ENCODE data around the gene SLC24A3. TPM values are rescaled to one million over a fixed set of nuclear protein-coding genes. Genes with fewer than 3 reads are reported as not detected.

SLC24A3 gene
- total RNA-seq, 1 experiment from 2014 or later: 0.04 TPM

DNA sequence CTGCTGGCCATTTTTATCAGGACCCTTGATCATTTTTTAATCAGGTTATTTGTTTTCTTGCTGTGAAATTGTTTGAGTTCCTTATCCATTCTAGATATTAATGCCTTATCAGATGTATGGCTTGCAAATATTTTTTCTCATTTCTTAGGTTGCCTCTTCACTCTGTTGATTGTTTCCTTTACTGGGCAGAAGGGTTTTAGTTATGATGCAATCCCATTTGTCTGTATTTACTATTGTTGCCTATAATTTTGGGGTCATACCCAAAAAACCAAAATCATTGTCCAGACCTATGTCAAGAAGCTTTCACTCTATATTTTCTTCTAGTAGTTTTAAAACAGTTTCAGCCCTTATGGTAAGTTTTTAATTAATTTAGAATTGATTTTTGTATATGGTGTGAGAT lies 172.5 kb downstream of the SLC24A3 start:
- no peak for DNase-seq (ENCODE audit: low spot score)

DNA sequence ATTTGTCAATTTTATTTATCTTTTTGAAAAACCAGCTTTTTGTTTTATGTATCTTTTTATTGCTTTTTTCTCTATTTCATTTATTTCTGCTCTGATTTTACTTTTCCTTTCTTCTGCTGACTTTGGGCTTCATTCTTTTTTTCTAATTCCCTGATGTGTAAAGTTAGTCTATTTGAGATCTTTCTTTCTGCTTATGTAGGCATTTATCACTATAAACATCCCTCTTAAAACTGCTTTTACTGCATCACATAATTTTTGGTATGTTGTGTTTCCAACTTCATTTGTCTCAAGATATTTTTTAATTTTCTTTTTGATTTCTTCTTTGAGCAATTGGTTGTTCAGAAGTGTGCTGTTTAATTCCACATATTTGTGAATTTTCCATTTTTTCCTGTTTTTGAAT lies 174.8 kb downstream of the SLC24A3 start:
- no peak for DNase-seq (ENCODE audit: low spot score)

DNA sequence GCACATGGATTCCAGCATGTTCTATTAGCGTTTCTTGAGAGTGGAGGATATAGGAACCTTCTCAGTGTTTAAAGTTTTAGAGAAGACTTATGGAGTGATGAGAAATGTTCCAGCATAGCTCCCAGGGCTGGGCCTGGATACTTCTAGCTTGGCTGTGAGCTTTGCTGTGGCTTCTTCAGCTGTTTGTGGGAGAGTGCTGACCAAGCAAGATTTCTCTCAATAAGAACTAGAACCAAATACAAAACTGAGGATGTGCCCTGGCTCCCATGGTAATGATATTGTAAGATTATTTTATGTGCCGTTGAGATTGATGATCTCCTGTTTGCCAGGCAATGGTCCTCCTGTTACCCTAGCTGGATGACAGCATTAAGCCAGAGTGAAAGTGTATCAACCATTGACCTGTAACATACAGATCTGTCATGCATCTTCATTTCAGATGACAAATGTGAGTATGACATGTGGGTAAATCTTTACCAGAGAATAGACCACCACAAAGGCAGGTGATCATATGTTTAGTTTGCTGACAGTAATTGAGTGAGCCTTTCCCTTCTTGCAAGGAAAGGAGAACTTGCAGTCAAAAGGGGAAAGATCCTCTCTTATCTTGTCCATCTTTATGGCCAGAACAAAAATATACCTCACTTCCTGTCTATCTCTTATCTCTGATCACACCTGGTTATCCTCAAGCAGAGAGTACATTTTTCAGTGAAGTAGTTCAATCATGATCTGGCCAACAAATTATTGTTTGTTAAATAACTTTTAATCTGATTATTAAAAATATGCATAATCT lies 180.1 kb downstream of the SLC24A3 start:
- no peak for DNase-seq (ENCODE audit: low spot score)

DNA sequence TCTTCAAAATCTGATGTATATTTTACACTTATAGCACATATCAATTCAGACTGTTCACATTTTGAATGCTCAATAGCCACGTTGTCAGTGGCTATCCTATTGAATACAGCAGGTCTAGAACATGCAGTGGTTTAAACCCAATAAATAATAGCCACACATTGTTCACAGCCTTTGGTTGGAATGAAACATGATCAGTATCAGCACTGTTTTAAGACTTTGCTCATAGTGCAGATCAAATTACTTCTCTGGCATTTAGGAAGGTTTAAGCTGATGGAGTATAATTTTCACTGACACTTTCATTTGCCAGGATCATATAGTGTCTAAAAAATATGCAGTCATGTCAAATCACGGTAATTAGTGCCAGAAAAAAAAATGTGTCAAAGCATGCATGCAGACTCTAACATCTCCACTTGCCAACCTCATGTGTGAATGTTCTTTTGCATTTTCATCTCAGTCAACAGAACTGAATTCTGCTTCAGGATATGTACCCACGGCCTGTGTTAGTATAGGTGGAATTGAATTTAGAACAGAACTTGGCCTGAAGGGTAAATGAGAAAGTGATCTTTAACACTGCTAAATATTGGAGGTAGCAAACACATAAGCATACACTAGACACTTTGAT lies 184.1 kb downstream of the SLC24A3 start:
- DNase-seq (ENCODE audit: low spot score): no peak

DNA sequence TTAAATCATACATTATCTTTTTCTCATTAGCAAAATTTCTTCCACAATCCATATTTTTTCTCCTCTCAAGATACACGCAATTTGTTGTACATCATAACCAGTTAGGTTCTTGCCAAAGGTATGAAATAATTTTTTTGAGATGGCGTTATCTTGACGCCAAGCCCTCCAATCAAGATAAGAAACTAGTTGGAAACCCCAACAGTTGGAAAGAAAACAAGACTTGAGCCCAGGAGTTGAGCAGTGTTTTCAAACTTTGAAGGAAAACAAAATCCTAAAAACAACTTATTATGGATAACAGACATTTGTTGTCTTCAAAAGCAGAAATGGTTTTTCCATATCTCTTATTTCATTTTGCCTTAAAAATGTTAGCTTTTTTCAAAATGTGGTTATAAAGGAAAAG lies 184.8 kb downstream of the SLC24A3 start:
- DNase-seq (ENCODE audit: low spot score): no peak

DNA sequence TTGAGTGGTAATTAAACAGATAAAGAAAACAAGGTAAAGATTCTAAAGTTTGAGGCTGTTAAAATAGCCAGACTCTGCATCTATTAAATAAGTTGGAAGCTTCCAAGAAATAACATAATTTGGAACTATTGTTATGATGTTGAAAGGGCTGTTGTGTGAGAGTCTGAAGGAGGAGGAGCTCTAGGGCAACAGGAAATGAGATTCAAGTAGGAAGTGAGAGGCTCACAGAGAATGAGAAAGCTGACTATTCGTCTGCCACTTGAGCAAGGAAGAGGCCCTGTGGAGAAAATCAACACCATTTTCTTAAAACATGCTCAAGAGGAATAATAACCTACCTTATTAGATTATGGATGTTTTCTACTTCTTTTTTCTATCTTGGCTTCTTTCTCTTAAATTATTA lies 185.2 kb downstream of the SLC24A3 start:
- no peak for DNase-seq (ENCODE audit: low spot score)

DNA sequence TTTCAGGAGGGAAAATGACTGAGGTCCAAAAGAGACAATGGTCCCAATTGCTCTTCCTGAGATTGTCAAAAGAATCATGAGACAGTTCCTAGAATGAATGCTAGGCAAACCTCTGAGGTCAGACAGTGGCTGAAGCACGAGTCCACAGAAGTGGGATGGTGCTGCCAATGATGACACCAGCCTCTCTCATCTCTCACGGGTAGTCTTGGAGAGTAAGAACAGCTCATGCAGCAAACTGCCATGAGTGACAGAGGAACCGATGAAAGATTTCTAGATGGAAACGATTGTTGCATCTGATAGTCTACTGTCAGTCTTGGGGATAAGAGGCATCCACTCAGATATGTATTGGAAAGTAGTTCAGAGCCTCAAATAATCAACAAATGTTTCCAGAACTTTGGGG lies 188.7 kb downstream of the SLC24A3 start:
- no peak for DNase-seq (ENCODE audit: low spot score)

DNA sequence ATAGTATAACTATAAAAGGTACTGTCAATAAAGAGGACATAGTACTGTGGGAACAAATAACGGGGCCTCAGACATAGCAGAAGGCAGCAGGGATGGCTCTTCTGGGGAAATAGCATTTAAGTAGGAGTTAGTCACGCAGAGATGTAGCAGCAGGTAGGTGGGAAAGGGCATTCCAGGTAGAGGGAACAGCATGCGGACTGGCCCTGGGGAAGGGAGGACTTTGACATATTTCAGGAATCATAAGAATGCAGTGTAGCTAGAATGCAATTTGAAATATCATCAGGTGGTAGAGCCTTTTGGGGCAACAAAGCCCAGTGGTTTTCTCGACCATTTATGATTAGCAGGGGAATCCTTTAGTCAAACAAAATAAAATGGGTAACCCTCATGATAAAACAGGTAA lies 191.1 kb downstream of the SLC24A3 start:
- no peak for DNase-seq (ENCODE audit: low spot score)

DNA sequence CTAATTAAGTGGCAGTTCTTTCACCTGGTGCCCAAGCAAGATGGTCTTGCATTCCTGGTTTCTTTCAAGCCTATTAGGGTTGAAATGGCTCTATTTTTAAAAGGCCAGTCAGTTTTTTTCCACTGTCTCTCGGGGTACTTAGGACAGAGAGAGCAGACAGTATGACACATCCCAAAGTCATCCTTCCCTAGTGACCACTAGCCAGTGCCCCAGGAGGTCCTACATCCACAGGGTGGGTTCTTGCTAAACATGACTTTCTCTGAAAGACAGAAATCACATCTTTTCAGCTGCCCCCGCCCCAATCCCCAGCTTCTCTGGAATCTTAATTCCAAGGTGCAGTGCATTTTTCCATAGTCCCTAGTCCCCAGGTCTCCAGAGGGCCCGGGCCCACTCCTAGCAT lies 192.4 kb downstream of the SLC24A3 start:
- DNase-seq (ENCODE audit: low spot score): no peak

DNA sequence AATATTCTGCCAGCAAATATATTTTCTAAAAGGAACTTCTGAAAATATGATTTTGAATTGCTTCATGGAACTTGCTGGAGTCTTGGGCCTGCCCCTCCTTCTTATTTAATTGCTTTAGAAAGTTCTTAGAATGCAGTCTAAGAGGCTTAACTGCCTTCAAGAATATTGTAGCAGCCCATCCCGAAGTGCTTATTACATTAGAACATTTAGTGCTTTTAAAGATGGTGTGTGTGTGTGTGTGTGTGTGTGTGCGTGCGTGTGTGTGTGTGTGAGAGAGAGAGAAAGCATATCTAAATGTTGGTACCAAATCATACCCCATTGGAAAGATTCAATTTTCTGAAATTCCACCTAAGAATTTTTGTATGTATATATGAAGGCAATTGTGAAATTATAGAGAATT lies 193.5 kb downstream of the SLC24A3 start:
- DNase-seq (ENCODE audit: low spot score): no peak

DNA sequence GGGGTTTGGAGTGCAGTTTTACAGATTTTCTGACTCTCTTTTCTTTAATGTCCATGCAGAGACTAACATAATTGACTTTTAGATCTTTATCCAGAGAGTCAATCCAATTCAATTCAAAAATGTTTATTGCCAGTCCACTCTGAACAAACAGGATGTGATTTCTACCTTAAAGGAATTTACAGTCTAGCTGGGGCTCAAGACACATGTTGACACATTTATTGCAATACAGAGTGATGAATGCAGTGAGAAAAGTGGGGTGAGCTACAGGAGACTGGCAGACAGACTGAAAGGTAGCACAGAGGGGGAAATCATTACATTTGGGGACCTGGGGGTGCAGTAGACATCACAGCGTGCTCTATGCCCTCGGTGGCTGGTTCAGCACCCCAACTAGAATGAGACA lies 193.9 kb downstream of the SLC24A3 start:
- DNase-seq (ENCODE audit: low spot score): no peak

DNA sequence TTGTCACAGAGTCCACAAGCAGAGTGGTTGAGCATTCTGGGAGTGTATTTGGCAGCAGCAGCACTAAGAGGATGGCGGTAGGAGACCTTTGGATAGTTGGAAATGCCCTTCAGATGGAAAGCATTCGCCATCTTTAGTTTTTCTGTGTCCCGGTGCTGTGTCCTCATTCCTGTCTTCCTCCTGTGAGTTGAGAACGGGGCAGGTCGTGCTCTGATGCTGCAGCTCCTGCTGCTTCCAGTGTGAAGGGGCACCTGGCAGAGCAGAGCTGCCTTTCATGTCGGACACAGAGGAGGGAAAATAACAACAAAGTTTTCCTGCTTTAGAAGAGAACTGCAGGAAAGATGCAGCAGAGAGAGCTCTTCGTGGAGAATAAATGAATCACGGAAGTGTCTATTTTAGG lies 194.8 kb downstream of the SLC24A3 start:
- DNase-seq (ENCODE audit: low spot score): no peak

DNA sequence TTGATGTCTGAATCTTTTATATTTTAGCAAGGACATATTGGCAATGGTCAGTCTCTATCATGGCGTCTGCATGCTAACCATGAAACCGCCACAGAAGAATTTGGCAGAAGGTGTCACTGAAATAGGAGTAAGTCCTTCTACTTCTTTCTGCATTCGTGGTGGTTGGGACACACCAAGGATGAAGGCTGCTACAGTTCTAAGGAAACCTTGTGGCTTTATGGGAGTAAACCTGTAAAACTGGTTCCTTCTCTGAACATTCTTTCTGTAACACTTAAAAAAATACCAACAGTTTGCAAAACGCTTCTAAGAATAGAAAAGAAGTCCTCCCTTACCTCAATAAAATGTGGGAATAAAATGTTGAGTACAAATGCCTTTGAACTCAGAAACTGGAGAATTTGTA lies 195.3 kb downstream of the SLC24A3 start:
- DNase-seq (ENCODE audit: low spot score): no peak

DNA sequence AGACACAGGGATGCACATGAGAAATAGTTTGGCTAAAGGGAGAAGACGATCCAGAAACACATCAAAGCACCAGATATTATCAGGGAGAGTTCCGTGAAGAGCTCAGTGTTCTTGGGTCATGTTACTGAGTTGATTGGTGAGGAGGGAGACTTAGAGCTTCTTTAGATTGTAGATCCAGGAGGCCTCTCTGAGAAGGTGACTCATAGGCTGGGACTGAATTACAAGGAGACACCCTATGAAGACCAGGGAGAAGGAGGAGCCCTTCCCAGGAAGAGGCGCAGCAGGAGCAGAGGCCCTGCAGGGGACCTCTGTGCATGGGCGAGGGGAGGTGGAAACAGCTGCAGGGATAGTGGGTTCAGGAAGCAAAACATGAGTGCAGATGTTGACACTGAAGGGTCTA lies 196.5 kb downstream of the SLC24A3 start:
- DNase-seq (ENCODE audit: low spot score): no peak

DNA sequence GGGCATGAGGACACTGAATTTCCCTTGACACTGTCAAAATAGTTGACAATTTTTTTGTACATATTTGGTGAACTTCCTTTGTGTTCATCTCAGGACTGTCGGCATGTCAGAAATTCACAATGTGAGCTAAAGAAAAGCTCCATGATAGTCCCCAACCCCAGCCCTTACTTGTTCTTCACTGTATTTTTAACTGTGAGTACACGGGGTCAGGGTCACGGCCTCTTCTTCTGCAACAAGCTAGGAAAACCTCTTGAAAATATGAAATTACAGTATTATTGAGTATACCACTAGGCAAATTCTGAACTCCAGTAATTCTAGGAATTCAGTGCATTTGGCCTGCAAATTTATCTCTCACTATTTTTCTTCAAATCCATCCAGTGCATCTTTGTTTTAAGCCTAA lies 199.4 kb downstream of the SLC24A3 start:
- DNase-seq (ENCODE audit: low spot score): no peak

DNA sequence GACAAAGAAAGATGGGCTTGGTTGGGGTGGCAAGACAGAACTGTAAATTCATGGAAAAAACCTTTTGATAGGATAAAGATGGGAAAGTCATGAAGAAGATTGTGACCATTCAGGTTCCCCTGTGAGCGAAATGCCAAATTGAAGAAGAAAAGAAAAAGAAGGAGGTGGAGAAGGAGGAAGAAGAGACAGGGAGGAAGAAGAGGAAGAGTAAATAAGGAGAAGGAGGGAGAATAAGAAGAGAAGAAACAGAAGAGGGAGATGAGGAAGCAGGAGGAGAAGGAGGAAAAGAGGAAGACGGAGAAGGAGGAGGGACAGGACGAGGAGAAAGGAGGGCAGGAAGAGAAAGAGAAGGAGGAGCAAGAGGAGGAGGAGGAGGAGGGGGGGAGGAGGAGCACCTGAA lies 199.8 kb downstream of the SLC24A3 start:
- no peak for DNase-seq (ENCODE audit: low spot score)

DNA sequence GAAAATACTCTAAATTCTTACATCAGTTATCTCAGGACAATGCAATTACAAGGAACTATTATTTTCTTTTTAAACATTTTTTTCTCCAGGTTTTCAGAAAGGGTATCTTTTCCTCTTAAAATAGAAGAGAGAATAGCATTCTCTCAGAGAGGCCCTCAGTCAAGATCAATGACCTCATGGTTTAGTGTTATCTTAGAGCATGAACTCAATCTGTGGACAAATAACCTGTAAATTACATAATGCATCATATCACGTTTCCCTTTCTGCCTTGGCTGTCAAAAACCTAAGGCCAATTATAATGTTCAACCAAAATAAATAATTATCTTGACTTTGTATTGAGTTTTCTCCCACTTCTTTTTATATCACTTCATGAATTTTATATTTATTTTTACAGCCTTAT lies 202.2 kb downstream of the SLC24A3 start:
- DNase-seq (ENCODE audit: low spot score): no peak

DNA sequence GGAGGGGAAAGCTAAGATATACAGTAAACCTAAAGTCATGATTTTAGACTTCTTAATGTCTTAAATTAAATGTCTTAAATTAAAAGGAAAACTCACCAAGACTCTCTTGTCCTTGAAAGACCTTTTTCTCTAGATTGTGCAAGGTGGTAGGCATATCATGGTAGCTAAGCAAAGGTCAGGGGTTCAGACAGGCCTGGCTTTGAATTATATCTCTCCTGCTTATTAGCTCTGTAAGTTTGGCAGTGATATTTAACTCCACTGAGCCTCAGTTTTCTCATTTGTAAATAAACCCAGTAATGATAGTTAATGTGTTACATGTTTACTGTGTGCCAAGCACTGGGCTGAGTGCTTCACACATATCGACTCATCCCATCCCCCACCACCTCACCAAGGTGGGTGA lies 203.3 kb downstream of the SLC24A3 start:
- no peak for DNase-seq (ENCODE audit: low spot score)

DNA sequence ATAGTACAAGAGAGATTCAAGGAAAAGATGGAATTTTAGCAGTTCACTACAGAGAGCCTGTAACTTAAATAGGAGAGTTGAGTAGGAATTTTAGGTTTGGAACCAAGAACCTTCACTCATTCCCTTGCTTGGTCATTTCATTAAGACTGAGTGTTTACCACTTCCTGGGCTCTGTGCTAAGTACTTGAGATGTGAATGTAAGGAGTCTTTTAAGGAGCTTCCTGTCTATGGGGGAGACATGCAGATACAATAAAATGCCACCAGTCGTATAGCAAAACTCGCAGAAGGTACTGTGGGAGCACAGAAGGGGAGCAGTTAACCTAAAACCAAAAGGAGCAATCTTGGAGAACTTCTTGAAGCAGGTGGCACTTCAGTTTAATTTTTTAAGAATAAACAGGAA lies 204.2 kb downstream of the SLC24A3 start:
- no peak for DNase-seq (ENCODE audit: low spot score)

DNA sequence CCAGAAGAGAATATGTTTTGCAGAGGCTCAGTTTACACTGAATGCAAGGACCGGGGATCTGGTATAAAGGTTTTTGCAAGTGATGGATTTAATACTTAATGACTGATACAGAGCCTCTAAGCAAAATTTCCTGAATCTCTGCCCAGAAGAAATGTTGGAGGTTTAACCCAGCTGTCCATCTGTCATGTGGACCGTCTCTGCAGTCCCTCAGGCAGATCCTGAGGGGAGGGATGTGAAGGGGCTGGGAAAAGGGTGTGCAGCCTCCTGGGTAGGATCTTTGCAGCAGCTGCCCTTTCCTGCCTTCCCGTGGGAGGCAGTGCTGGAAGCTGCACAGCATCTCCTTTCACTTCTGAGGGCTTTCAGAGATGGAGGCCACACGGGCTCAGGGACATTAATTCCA lies 207.0 kb downstream of the SLC24A3 start:
- no peak for DNase-seq (ENCODE audit: low spot score)

DNA sequence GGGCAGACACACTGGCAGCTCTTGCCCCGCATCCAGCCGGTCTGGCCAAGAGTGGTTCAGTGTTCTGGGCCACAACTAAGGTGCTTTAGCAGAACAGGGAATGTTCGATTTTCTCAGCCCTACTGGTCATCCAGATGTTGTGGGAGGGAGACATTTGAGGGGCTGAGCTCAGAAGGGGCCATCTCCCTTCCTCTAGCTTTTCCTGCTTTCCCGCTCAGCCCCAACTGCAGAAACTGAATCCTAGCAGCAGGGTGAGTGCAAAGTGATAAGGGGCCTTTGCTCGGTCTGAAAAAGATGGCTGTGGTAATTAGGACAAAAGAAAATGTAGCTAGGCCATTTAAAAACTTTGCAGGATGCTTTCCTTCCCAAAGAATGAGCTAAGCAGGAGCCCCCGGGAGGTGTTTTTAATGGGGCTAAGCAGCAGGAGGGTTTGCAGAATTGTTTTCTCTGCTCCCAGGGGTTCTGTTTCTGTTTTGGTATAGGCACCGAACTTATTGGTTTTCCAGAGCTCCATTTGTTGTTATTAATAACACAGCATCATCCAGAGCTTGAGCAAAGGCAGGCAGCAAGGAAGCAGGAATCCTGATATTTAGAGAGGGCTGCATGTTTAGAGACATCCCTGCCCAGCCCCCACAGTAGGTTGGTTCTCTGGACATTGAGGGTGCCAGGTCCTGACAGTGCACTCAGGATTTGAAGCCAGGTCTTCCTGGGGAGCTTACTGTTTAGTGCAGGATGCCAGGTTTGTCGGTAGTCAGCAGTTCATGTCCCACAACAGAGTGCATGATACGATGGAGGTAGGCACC lies 210.9 kb downstream of the SLC24A3 start:
- DNase-seq (ENCODE audit: low spot score): no peak

DNA sequence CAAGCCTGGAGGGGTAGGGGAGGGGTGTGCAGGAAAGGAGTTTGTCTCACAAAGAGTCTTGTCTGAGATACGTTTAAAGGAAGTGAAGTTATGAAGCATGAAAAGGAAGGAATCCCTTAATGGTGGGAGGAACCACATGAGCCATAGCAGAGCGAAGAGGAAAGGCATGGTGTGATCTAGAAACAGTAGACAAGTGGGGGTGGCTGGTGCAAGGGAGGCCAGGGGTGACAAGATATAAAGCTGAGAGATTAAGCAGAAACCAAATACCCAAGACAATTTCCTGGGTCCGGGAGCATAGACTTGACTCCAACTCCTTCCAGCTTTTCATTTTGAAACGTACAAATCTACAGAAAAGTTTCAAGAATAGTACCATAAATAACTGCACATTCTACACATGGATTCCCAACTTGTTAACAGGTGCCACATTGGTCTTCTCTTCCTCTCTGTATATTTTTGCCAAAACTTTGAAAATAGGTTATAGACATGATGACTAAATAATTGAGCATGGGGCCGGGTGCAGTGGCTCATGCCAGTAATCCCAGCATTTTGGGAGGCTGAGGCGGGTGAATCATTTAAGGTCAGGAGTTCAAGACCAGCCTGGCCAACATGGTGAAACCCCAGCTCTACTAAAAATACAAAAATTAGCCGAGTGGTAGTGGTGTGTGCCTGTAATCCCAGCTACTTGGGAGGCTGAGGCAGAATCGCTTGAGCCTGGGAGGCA lies 211.6 kb downstream of the SLC24A3 start:
- no peak for DNase-seq (ENCODE audit: low spot score)
